HEK293 (cell line): ENCODE results near the gene PRR18.

Source experiments
- CTCF ChIA-PET: fragments of 350-600 bp; formaldehyde crosslinking; extraction: SDS; loops from one replicate; lab custom pipeline; 2021; ENCODE audit warnings: antibody characterized with exemption; lab: Yijun Ruan, JAX
- POLR2A ChIA-PET: fragments of 300-600 bp; formaldehyde crosslinking; extraction: SDS; loops from one replicate; lab custom pipeline; 2020; ENCODE audit warnings: antibody characterized with exemption, inconsistent platforms; lab: Yijun Ruan, JAX
- H3K27ac ChIP-seq: fragments of 200-500 bp; sonication (Bioruptor generic); 2 replicates; pipeline ENCODE4 v1.5.1; 2014; ENCODE audit warnings: low read depth, low read length, control low read depth, inconsistent platforms; ENCODE audit errors: extremely low read depth
- H3K36me3 ChIP-seq, 2 experiments: fragments of 200-500 bp in 1 of 2; sonication (Bioruptor generic) in 1 of 2; 1 replicate in 1 of 2; 2 replicates in 1 of 2; pipeline ENCODE4 v1.5.1; 2014 to 2017; ENCODE audit warnings: inconsistent platforms in 2 of 2, low read length in 2 of 2; ENCODE audit not compliant: control insufficient read depth in 2 of 2, insufficient read depth in 1 of 2
- H3K4me1 ChIP-seq: fragments of 200-500 bp; sonication (Bioruptor generic); 2 replicates; pipeline ENCODE4 v1.5.1; 2014; ENCODE audit warnings: mild to moderate bottlenecking, low read length, inconsistent platforms; ENCODE audit not compliant: control insufficient read depth, insufficient read depth
- H3K4me3 ChIP-seq: 2 replicates; pipeline ENCODE4 v1.5.1; 2011; ENCODE audit warnings: low read depth, mild to moderate bottlenecking, control low read depth, low read length, moderate library complexity
- H3K9me3 ChIP-seq: fragments of 200-500 bp; sonication (Bioruptor generic); 2 replicates; pipeline ENCODE4 v1.5.1; 2014; ENCODE audit warnings: low read depth, low read length, inconsistent platforms; ENCODE audit not compliant: control insufficient read depth, insufficient read depth
- CTCF ChIP-seq: fragments of 450-650 bp; formaldehyde crosslinking; IDR thresholded peaks from 2 replicates; pipeline ENCODE4 v1.5.1; 2016; ENCODE audit warnings: missing biosample characterization, missing genetic modification characterization
- EGR2 ChIP-seq: fragments of 450-650 bp; formaldehyde crosslinking; IDR thresholded peaks from 2 replicates; pipeline ENCODE4 v1.5.1; 2016; ENCODE audit warnings: low read depth, missing biosample characterization, missing genetic modification characterization
- KLF10 ChIP-seq: fragments of 450-650 bp; IDR thresholded peaks from 2 replicates; pipeline ENCODE4 v1.5.1; 2018; ENCODE audit warnings: missing biosample characterization, mild to moderate bottlenecking, missing genetic modification characterization
- PATZ1 ChIP-seq: fragments of 450-650 bp; formaldehyde crosslinking; IDR thresholded peaks from 2 replicates; pipeline ENCODE4 v1.5.1; 2016; ENCODE audit warnings: missing biosample characterization, missing genetic modification characterization
- SCRT2 ChIP-seq: fragments of 450-650 bp; formaldehyde crosslinking; IDR thresholded peaks from 2 replicates; pipeline ENCODE4 v1.5.1; 2016; ENCODE audit warnings: missing biosample characterization, missing genetic modification characterization
- YY1 ChIP-seq: fragments of 450-650 bp; formaldehyde crosslinking; IDR thresholded peaks from 2 replicates; pipeline ENCODE4 v1.5.1; 2018; ENCODE audit warnings: missing biosample characterization, missing genetic modification characterization
- ZBTB20 ChIP-seq: fragments of 450-650 bp; formaldehyde crosslinking; IDR thresholded peaks from 2 replicates; pipeline ENCODE4 v1.5.1; 2016; ENCODE audit warnings: missing biosample characterization, missing genetic modification characterization
- ZBTB26 ChIP-seq: fragments of 450-650 bp; formaldehyde crosslinking; optimal IDR thresholded peaks from 2 replicates; pipeline ENCODE3; 2016; ENCODE audit warnings: missing biosample characterization, mild to moderate bottlenecking, missing genetic modification characterization
- ZBTB49 ChIP-seq: fragments of 450-650 bp; formaldehyde crosslinking; IDR thresholded peaks from 2 replicates; pipeline ENCODE4 v1.5.1; 2016; ENCODE audit warnings: missing biosample characterization, missing genetic modification characterization, low read depth
- ZBTB6 ChIP-seq: fragments of 450-650 bp; formaldehyde crosslinking; IDR thresholded peaks from 2 replicates; pipeline ENCODE4 v1.5.1; 2017; ENCODE audit warnings: missing biosample characterization, missing genetic modification characterization
- ZBTB8A ChIP-seq: fragments of 450-650 bp; formaldehyde crosslinking; IDR thresholded peaks from 2 replicates; pipeline ENCODE4 v1.5.1; 2016; ENCODE audit warnings: missing biosample characterization, missing genetic modification characterization
- ZNF140 ChIP-seq: fragments of 450-650 bp; formaldehyde crosslinking; IDR thresholded peaks from 2 replicates; pipeline ENCODE4 v1.5.1; 2016; ENCODE audit warnings: missing biosample characterization, missing genetic modification characterization
- ZNF16 ChIP-seq: fragments of 450-650 bp; formaldehyde crosslinking; IDR thresholded peaks from 2 replicates; pipeline ENCODE4 v1.5.1; 2016; ENCODE audit warnings: low read depth, missing biosample characterization, missing genetic modification characterization
- ZNF274 ChIP-seq, 2 experiments: fragments of 200-500 bp in 1 of 2; fragments of 450-650 bp in 1 of 2; sonication (Bioruptor generic) in 1 of 2; formaldehyde crosslinking in 1 of 2; IDR thresholded peaks; 2 replicates each; pipeline versions ENCODE4 v1.5.1 to v1.6.1; 2014 to 2016; ENCODE audit warnings: borderline replicate concordance in 1 of 2, inconsistent platforms in 1 of 2, low read length in 1 of 2, missing biosample characterization in 1 of 2, missing genetic modification characterization in 1 of 2
- ZNF292 ChIP-seq: fragments of 450-650 bp; formaldehyde crosslinking; IDR thresholded peaks from 2 replicates; pipeline ENCODE4 v1.5.1; 2016; ENCODE audit warnings: low read depth, missing biosample characterization, missing genetic modification characterization, borderline replicate concordance
- ZNF354C ChIP-seq: fragments of 450-650 bp; formaldehyde crosslinking; IDR thresholded peaks from 2 replicates; pipeline ENCODE4 v1.5.1; 2016; ENCODE audit warnings: missing biosample characterization, missing genetic modification characterization, low read depth, borderline replicate concordance
- ZNF366 ChIP-seq: fragments of 450-650 bp; formaldehyde crosslinking; conservative IDR thresholded peaks from 2 replicates; pipeline ENCODE4 v1.5.1; 2016; ENCODE audit warnings: missing biosample characterization, missing genetic modification characterization
- ZNF391 ChIP-seq: fragments of 450-650 bp; formaldehyde crosslinking; IDR thresholded peaks from 2 replicates; pipeline ENCODE4 v1.5.1; 2016; ENCODE audit warnings: low read depth, missing biosample characterization, missing genetic modification characterization, borderline replicate concordance
- ZNF529 ChIP-seq: fragments of 450-650 bp; formaldehyde crosslinking; IDR thresholded peaks from 2 replicates; pipeline ENCODE4 v1.5.1; 2017; ENCODE audit warnings: missing genetic modification characterization, missing biosample characterization; ENCODE audit not compliant: insufficient replicate concordance
- ZNF549 ChIP-seq: fragments of 450-650 bp; IDR thresholded peaks from 2 replicates; pipeline ENCODE4 v1.5.1; 2018; ENCODE audit warnings: missing biosample characterization, missing genetic modification characterization, mild to moderate bottlenecking, inconsistent platforms, moderate library complexity
- ZNF555 ChIP-seq: fragments of 450-650 bp; formaldehyde crosslinking; conservative IDR thresholded peaks from 2 replicates; pipeline ENCODE4 v1.5.1; 2017; ENCODE audit warnings: missing biosample characterization, mild to moderate bottlenecking, missing genetic modification characterization, inconsistent platforms
- ZNF654 ChIP-seq: fragments of 450-650 bp; formaldehyde crosslinking; IDR thresholded peaks from 2 replicates; pipeline ENCODE4 v1.5.1; 2016; ENCODE audit warnings: low read depth, missing biosample characterization, missing genetic modification characterization
- ZNF658 ChIP-seq: fragments of 450-650 bp; formaldehyde crosslinking; IDR thresholded peaks from 2 replicates; pipeline ENCODE4; 2016; ENCODE audit warnings: missing biosample characterization, missing genetic modification characterization
- ZNF660 ChIP-seq: fragments of 450-650 bp; IDR thresholded peaks from 2 replicates; pipeline ENCODE4 v1.5.1; 2018; ENCODE audit warnings: missing biosample characterization, mild to moderate bottlenecking, missing genetic modification characterization
- ZNF677 ChIP-seq: fragments of 450-650 bp; IDR thresholded peaks from 2 replicates; pipeline ENCODE4 v1.5.0; 2018; ENCODE audit warnings: missing biosample characterization, mild to moderate bottlenecking, missing genetic modification characterization, moderate library complexity
- ZNF768 ChIP-seq: fragments of 450-650 bp; formaldehyde crosslinking; IDR thresholded peaks from 2 replicates; pipeline ENCODE4 v1.5.1; 2018; ENCODE audit warnings: missing biosample characterization, mild to moderate bottlenecking, missing genetic modification characterization
- ZNF785 ChIP-seq: fragments of 450-650 bp; formaldehyde crosslinking; IDR thresholded peaks from 2 replicates; pipeline ENCODE4 v1.5.1; 2016; ENCODE audit warnings: missing biosample characterization, missing genetic modification characterization
- ZSCAN30 ChIP-seq: fragments of 450-650 bp; IDR thresholded peaks from 2 replicates; pipeline ENCODE4 v1.5.1; 2018; ENCODE audit warnings: missing biosample characterization, mild to moderate bottlenecking, missing genetic modification characterization, moderate library complexity

Gene PRR18

GRCh38 chr6:166275714-166276166 lies 32.5 kb downstream of the PRR18 start:
- TF ChIP-seq YY1 (tag by site-specific recombination) (no peak), ZNF16 (no peak), ZBTB26 (tag by site-specific recombination) (peak; percentile 21), ZNF292 (no peak), CTCF (tag by site-specific recombination) (peak; percentile 94), ZNF549 (tag by site-specific recombination) (no peak), ZNF785 (no peak), PATZ1 (tag by site-specific recombination) (no peak), ZNF768 (no peak), ZNF529 (no peak), ZNF391 (no peak), ZNF140 (no peak), ZNF274 (IDR thresholded peaks at IDR 0.05; ENCODE audit: low read length) (no peak), ZNF274 (tag by site-specific recombination; IDR thresholded peaks at IDR 0.05; ENCODE audit: borderline replicate concordance) (no peak), ZNF654 (tag by site-specific recombination) (peak; percentile 75), SCRT2 (tag by site-specific recombination) (no peak), EGR2 (no peak), ZBTB20 (no peak), ZNF658 (tag by site-specific recombination) (no peak), ZNF366 (tag by site-specific recombination) (no peak), ZBTB8A (tag by site-specific recombination) (no peak), ZBTB6 (tag by site-specific recombination) (no peak), ZBTB49 (tag by site-specific recombination) (no peak), ZNF677 (tag by site-specific recombination) (no peak), ZNF555 (no peak), ZNF354C (tag by site-specific recombination) (no peak), ZSCAN30 (tag by site-specific recombination) (peak; percentile 40; the same call in 1 of the 2 replicates), ZNF660 (tag by site-specific recombination) (peak; percentile 73; the same call in 1 of the 2 replicates), KLF10 (peak; percentile 45; the same call in 1 of the 2 replicates)
- TF ChIP-seq, all 188 proteins: peak for 6
- no peak overlapping the region for H3K27ac ChIP-seq
- H3K36me3 ChIP-seq, result no peaks in the 10 kb centered on the region
- no peaks in the 10 kb centered on the region for H3K9me3 ChIP-seq
- no peak overlapping the region for H3K4me3 ChIP-seq
- H3K4me1 ChIP-seq, result no peaks in the 10 kb centered on the region
- POLR2A ChIA-PET, result interaction anchor here (0.6 kb wide), 1 partner anchor 125 kb away, joined by 3 read pairs; no protein-coding TSS in a partner anchor
- CTCF ChIA-PET, result interaction anchor here (0.6 to 5.0 kb wide), 42 partner anchors 8 to 1128 kb away, joined by 3 to 94 read pairs (median 4); no protein-coding TSS in a partner anchor
